Epithelial cell of esophagus (primary cell): Measurements from ENCODE around the gene ELAVL1.
A peak's percentile ranks its signal among the peaks of the same experiment; 100 is the strongest.

Source experiments
- DNase-seq: peaks from one replicate; pipeline ENCODE4 v3.0.0; 2010; ENCODE audit warnings: low read depth
- H3K4me3 ChIP-seq: 2 replicates; pipeline ENCODE4 v1.5.1; 2011; ENCODE audit warnings: mild to moderate bottlenecking, low read length, control low read depth
- CTCF ChIP-seq: IDR thresholded peaks from 2 replicates; pipeline ENCODE4 v1.5.1; 2011; ENCODE audit warnings: low read depth, mild to moderate bottlenecking, low read length, control low read depth, inconsistent platforms; ENCODE audit not compliant: insufficient read depth; ENCODE audit errors: missing control alignments

The ELAVL1 gene

GRCh38 chr19:7970716-7971448 is 34.6 kb downstream of the ELAVL1 start:
- TF ChIP-seq CTCF, result peak; percentile 81
- no peak overlapping the region for H3K4me3 ChIP-seq
- DNase-seq, result peak; percentile 54

GRCh38 chr19:7969555-7969939 is 35.9 kb downstream of the ELAVL1 start:
- DNase-seq, result no peak
- no peak for TF ChIP-seq CTCF
- H3K4me3 ChIP-seq, result no peak overlapping the region

GRCh38 chr19:7968796-7969554 is 36.5 kb downstream of the ELAVL1 start:
- no peak for TF ChIP-seq CTCF
- DNase-seq, result no peak
- H3K4me3 ChIP-seq, result no peak overlapping the region

- no peak for TF ChIP-seq CTCF
- no peak for DNase-seq
- H3K4me3 ChIP-seq, result no peak overlapping the region
These were observed 37.2 kb downstream of the ELAVL1 start for GRCh38 chr19:7968008-7968795.

GRCh38 chr19:7965921-7966665 is 39.3 kb downstream of the ELAVL1 start:
- H3K4me3 ChIP-seq, result no peak overlapping the region
- TF ChIP-seq CTCF, result no peak
- DNase-seq, result no peak

GRCh38 chr19:7965259-7965841 is 40.1 kb downstream of the ELAVL1 start:
- TF ChIP-seq CTCF, result no peak
- H3K4me3 ChIP-seq, result no peak overlapping the region
- DNase-seq, result peak; percentile 22
